ENCODE measurements around the gene TBCE. TPM values are rescaled to one million over a fixed set of nuclear protein-coding genes. Genes with fewer than 3 reads are reported as not detected.

The TBCE gene
- total RNA-seq, 4 donors from 2014 or later, result 16.8 to 59.1 (median 23.9) TPM

DNA sequence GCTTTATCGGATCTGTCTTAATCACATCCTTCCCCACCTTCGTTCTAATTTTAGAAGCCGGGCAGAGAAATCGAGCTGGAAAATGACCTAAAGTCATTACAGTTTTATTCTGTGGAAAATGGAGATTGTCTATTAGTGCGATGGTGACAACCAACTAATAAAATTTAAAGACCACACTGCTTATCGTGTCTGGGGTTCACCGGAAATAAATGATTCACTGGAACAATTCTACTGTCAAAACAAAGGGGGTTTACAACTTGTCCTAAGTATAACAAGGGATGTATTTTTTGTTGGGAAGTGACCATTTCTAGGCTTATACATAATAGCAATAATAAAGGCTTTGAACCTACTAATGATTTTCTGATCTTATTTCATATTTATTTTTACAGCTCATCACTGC, 81.4 kb downstream of the TBCE start:
- TF ChIP-seq, protein P1, sequence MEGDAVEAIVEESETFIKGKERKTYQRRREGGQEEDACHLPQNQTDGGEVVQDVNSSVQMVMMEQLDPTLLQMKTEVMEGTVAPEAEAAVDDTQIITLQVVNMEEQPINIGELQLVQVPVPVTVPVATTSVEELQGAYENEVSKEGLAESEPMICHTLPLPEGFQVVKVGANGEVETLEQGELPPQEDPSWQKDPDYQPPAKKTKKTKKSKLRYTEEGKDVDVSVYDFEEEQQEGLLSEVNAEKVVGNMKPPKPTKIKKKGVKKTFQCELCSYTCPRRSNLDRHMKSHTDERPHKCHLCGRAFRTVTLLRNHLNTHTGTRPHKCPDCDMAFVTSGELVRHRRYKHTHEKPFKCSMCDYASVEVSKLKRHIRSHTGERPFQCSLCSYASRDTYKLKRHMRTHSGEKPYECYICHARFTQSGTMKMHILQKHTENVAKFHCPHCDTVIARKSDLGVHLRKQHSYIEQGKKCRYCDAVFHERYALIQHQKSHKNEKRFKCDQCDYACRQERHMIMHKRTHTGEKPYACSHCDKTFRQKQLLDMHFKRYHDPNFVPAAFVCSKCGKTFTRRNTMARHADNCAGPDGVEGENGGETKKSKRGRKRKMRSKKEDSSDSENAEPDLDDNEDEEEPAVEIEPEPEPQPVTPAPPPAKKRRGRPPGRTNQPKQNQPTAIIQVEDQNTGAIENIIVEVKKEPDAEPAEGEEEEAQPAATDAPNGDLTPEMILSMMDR (IDR thresholded peaks at IDR 0.05), result no peak
- TF ChIP-seq EP300 (IDR thresholded peaks at IDR 0.05; ENCODE audit: low read depth) (no peak), POLR2A (IDR thresholded peaks at IDR 0.05) (no peak), POLR2AphosphoS5 (IDR thresholded peaks at IDR 0.05) (no peak)
- in situ Hi-C loops (cut with MboI; ENCODE audit: low pct_ligation_motif_present in 1 of 4, low pct_unique_long_range_greater_than_20kb in 1 of 4, low sequenced_read_pairs in 3 of 4) (no loop called here), intact Hi-C loops (cut with DNase I; ENCODE audit: low total_unique reads) (no loop called here)
- DNase-seq, result no peak
- Histone ChIP-seq H3K9me3 (no peaks in the 10 kb centered on the region), H3K4me3 (no peak overlapping the region), H3K36me3 (peaks cover 0 to 60% (median 20%) of the 10 kb centered on the region in 4 donors), H3K27me3 (no peaks in the 10 kb centered on the region), H3K27ac (no peak overlapping the region), H3K4me1 (no peaks in the 10 kb centered on the region)
- 76 to 90% methylated on average over 7 of the region's 7 CpGs for WGBS, 2 donors (ENCODE audit: low coverage in 1 of 2)

DNA sequence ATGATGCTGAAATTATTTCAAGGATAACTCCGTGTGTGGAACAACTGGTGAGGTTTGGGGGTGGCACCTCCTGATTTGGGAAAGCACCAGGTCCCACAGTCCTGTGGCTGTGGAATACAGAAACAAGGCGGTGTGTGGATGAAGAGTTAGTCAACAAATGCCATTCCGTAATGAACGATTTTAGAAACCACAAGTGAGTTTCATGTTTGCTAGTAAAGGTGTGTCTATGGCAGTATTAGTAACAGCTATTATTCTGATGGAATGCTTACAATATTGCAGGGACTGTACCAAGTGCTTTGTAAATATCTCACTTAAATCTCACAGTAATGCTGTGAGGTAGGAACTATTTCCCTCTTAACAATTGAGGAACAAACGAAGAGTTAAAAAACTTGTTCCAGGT, 83.2 kb downstream of the TBCE start:
- no peak overlapping the region for H3K27ac ChIP-seq
- no peaks in the 10 kb centered on the region for H3K4me1 ChIP-seq
- WGBS, 2 donors (ENCODE audit: low coverage in 1 of 2), result 87 to 93% methylated on average over 5 of the region's 5 CpGs
- no peak overlapping the region for H3K4me3 ChIP-seq
- intact Hi-C loops (cut with DNase I; ENCODE audit: low total_unique reads) (no loop called here), in situ Hi-C loops (cut with MboI; ENCODE audit: low pct_ligation_motif_present in 1 of 4, low pct_unique_long_range_greater_than_20kb in 1 of 4, low sequenced_read_pairs in 3 of 4) (loop anchor here in 1 of 4 donors (25.0 kb wide), 1 partner anchor 988 kb away; no protein-coding TSS in a partner anchor)
- no peak for DNase-seq
- no peak for TF ChIP-seq POLR2A (IDR thresholded peaks at IDR 0.05)
- no peak for TF ChIP-seq POLR2AphosphoS5 (IDR thresholded peaks at IDR 0.05)
- no peak for TF ChIP-seq EP300 (IDR thresholded peaks at IDR 0.05; ENCODE audit: low read depth)
- TF ChIP-seq, protein P1 (IDR thresholded peaks at IDR 0.05), result no peak
- H3K36me3 ChIP-seq, result peaks cover 0 to 56% (median 18%) of the 10 kb centered on the region in 4 donors
- H3K9me3 ChIP-seq, result no peaks in the 10 kb centered on the region
- H3K27me3 ChIP-seq, result no peaks in the 10 kb centered on the region

DNA sequence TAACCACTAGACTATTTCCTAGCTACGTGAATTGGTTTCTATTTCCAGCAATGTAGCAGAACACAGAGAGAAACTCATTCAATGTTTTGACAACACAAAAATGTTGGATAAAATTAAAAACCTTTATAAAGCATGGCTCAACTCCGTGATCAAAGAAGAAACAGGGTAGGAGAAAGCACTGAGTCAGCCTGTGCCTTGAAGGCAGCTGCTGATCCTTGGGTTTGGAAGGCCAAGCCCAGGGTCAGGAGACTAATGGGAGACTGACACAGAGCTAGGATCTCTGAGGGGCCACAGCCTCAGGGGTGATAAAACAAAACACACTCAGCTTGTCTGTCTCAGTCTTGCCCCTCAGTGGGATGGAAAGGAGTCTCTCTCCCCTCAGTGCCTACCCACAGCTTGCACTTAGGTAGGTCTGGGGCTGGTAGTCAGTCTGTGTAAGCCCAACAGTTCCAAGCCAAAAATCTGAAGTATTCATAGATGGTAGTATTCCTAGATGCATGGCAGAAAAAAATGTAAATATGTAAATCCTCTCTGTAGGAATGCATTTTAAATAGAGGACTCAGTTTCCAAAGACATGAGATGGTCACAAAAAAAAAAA, 83.8 kb downstream of the TBCE start:
- in situ Hi-C loops (cut with MboI; ENCODE audit: low pct_ligation_motif_present in 1 of 4, low pct_unique_long_range_greater_than_20kb in 1 of 4, low sequenced_read_pairs in 3 of 4), result loop anchor here in 1 of 4 donors (25.0 kb wide), 1 partner anchor 989 kb away; no protein-coding TSS in a partner anchor
- WGBS, 2 donors (ENCODE audit: low coverage in 1 of 2), result 53 to 74% methylated on average over 2 of the region's 2 CpGs
- TF ChIP-seq, protein P1 (IDR thresholded peaks at IDR 0.05), result no peak
- no peak for TF ChIP-seq POLR2A (IDR thresholded peaks at IDR 0.05)
- TF ChIP-seq EP300 (IDR thresholded peaks at IDR 0.05; ENCODE audit: low read depth), result no peak
- TF ChIP-seq POLR2AphosphoS5 (IDR thresholded peaks at IDR 0.05), result no peak
- Histone ChIP-seq H3K4me1 (no peaks in the 10 kb centered on the region), H3K36me3 (peaks cover 0 to 52% (median 18%) of the 10 kb centered on the region in 4 donors), H3K4me3 (no peak overlapping the region), H3K27ac (no peak overlapping the region), H3K27me3 (no peaks in the 10 kb centered on the region), H3K9me3 (no peaks in the 10 kb centered on the region)
- intact Hi-C loops (cut with DNase I; ENCODE audit: low total_unique reads), result no loop called here
- DNase-seq, result no peak

DNA sequence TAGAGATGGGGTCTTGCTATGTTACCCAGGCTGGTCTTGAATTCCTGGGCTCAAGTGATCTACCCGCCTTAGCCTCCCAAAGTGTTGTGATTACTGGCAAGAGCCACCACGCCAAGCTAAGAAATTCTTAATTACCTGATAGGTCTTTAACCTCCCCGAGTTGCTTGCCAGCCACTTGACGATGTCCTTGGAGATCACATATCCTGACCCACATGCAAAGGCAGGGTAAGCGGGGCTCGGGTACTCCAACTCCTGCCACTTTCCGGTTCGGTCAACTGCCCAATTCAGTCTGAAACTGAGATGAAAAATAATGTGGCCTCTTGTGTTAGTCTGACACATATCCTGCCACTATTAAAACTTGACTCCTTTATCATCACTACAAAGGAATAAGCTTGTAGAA, 86.8 kb downstream of the TBCE start:
- no peak for TF ChIP-seq EP300 (IDR thresholded peaks at IDR 0.05; ENCODE audit: low read depth)
- TF ChIP-seq, protein P1 (IDR thresholded peaks at IDR 0.05), result no peak
- TF ChIP-seq POLR2AphosphoS5 (IDR thresholded peaks at IDR 0.05), result no peak
- TF ChIP-seq POLR2A (IDR thresholded peaks at IDR 0.05), result no peak

More for the DNA sequence above, 86.8 kb downstream of the TBCE start:
- Histone ChIP-seq H3K27me3 (no peaks in the 10 kb centered on the region), H3K9me3 (no peaks in the 10 kb centered on the region), H3K4me1 (no peaks in the 10 kb centered on the region), H3K27ac (no peak overlapping the region), H3K4me3 (no peak overlapping the region), H3K36me3 (peaks cover 0 to 30% (median 12%) of the 10 kb centered on the region in 4 donors)
- DNase-seq, result no peak
- intact Hi-C loops (cut with DNase I; ENCODE audit: low total_unique reads), result no loop called here
- 93 to 97% methylated on average over 2 to 8 of the region's 8 CpGs for WGBS, 2 donors (ENCODE audit: low coverage in 1 of 2)
- in situ Hi-C loops (cut with MboI; ENCODE audit: low pct_ligation_motif_present in 1 of 4, low pct_unique_long_range_greater_than_20kb in 1 of 4, low sequenced_read_pairs in 3 of 4), result loop anchor here in 1 of 4 donors (25.0 kb wide), 1 partner anchor 992 kb away; no protein-coding TSS in a partner anchor
